Measurements from ENCODE around the gene NR4A3. TPM values are rescaled to one million over a fixed set of nuclear protein-coding genes. Genes with fewer than 3 reads are reported as not detected.

NR4A3 gene
- total RNA-seq, 2 experiments from 2014 or later = 0.13 to 0.74 TPM

- CTCF ChIA-PET (ENCODE audit: unreplicated experiment) = interaction anchor here (0.7 kb wide), 1 partner anchor 259 kb away, joined by 3 read pairs; no protein-coding TSS in a partner anchor
- POLR2A ChIA-PET = interaction anchor here (0.6 to 1.1 kb wide), 4 partner anchors 9 to 206 kb away, joined by 3 to 5 read pairs (median 3); no protein-coding TSS in a partner anchor
- H2AFZ ChIP-seq (ENCODE audit: low read length) = peak overlapping the region; percentile 27; the same call in 1 of the 2 replicates
- peak overlapping the region; percentile 98 for H3K4me2 ChIP-seq (ENCODE audit: low read length)
- H3K9me2 ChIP-seq (ENCODE audit: insufficient read depth, low read length) = no peaks in the 10 kb centered on the region
- H3K4me1 ChIP-seq (ENCODE audit: insufficient read depth, low read length, poor library complexity, severe bottlenecking) = peaks cover 35% of the 10 kb centered on the region
- no TSS peak for BruUV-seq (replicated peaks)
- TF ChIP-seq, protein P1, sequence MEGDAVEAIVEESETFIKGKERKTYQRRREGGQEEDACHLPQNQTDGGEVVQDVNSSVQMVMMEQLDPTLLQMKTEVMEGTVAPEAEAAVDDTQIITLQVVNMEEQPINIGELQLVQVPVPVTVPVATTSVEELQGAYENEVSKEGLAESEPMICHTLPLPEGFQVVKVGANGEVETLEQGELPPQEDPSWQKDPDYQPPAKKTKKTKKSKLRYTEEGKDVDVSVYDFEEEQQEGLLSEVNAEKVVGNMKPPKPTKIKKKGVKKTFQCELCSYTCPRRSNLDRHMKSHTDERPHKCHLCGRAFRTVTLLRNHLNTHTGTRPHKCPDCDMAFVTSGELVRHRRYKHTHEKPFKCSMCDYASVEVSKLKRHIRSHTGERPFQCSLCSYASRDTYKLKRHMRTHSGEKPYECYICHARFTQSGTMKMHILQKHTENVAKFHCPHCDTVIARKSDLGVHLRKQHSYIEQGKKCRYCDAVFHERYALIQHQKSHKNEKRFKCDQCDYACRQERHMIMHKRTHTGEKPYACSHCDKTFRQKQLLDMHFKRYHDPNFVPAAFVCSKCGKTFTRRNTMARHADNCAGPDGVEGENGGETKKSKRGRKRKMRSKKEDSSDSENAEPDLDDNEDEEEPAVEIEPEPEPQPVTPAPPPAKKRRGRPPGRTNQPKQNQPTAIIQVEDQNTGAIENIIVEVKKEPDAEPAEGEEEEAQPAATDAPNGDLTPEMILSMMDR (conservative IDR thresholded peaks at IDR 0.05; ENCODE audit: low read length) = peak; percentile 81
- TF ChIP-seq EZH2phosphoT487 (IDR thresholded peaks at IDR 0.05; ENCODE audit: borderline replicate concordance, low read depth, low read length) = no peak
- DNase-seq (ENCODE audit: low spot score) = peak; percentile 70
- intact Hi-C loops (cut with micrococcal nuclease; ENCODE audit: unreplicated experiment) = no loop called here
- H4K20me1 ChIP-seq (ENCODE audit: insufficient read depth, low read length) = no peaks in the 10 kb centered on the region
- peak overlapping the region; percentile 73 for H3K4me3 ChIP-seq (ENCODE audit: low read depth, low read length, poor library complexity, severe bottlenecking)
- no peaks in the 10 kb centered on the region for H3K36me3 ChIP-seq (ENCODE audit: insufficient read depth, low read length)
- no peaks in the 10 kb centered on the region for H3K79me2 ChIP-seq (ENCODE audit: insufficient read depth, low read depth, low read length)
- H3K27ac ChIP-seq (ENCODE audit: low read depth, low read length, poor library complexity, severe bottlenecking) = no peak overlapping the region
- H3K9me3 ChIP-seq (ENCODE audit: low read length) = no peaks in the 10 kb centered on the region
These were observed 2.9 kb downstream of the NR4A3 start for GRCh38 chr9:99824378-99825171.

DNA sequence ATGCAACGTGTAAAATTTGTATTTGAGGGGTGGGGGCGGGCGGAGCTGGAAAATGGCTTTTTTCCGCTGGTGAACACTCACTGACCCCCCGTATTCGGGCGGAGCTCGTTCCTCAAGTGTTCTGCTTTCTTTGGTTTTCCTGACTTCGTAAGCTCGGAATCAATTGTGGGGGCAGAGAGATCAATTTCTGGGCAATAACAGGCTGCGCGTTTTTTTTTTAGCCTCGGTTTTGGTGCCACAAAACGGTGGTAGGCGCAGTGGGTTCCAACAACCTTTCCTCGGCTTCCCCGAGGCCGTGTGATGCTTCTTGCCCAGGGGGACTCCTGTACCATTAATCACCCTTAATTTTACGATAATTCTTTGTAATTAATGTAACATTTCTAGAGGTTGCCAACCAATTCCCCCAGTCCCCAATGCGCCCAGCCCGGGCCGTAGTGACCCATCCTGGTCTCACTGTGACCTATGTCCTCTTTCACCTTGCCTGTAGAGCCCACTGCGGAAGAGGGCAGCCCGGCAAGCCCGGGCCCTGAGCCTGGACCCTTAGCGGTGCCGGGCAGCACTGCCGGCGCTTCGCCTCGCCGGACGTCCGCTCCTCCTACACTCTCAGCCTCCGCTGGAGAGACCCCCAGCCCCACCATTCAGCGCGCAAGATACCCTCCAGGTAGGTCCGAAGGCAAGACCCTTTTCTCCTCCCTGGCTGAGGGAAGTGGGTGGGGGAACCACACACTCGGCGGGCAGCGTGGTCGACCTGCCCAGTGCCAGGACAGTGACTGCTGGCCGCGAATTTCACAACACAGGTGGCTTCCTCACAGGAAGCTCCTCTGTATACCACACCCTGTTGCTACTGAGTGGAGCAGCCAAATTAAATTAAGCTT, 3.7 kb downstream of the NR4A3 start:
- Histone ChIP-seq H3K4me1 (ENCODE audit: insufficient read depth, low read length, poor library complexity, severe bottlenecking) (peaks cover 35% of the 10 kb centered on the region), H3K9me3 (ENCODE audit: low read length) (no peaks in the 10 kb centered on the region)

More for the DNA sequence above, 3.7 kb downstream of the NR4A3 start:
- no peaks in the 10 kb centered on the region for H3K9me2 ChIP-seq (ENCODE audit: insufficient read depth, low read length)
- H3K27ac ChIP-seq (ENCODE audit: low read depth, low read length, poor library complexity, severe bottlenecking) = no peak overlapping the region
- no peak for DNase-seq (ENCODE audit: low spot score)
- no peak for TF ChIP-seq EZH2phosphoT487 (IDR thresholded peaks at IDR 0.05; ENCODE audit: borderline replicate concordance, low read depth, low read length)
- TF ChIP-seq, protein P1 (conservative IDR thresholded peaks at IDR 0.05; ENCODE audit: low read length) = no peak
- intact Hi-C loops (cut with micrococcal nuclease; ENCODE audit: unreplicated experiment) = no loop called here
- H3K4me2 ChIP-seq (ENCODE audit: low read length) = peak overlapping the region; percentile 98
- H3K36me3 ChIP-seq (ENCODE audit: insufficient read depth, low read length) = no peaks in the 10 kb centered on the region
- H3K79me2 ChIP-seq (ENCODE audit: insufficient read depth, low read depth, low read length) = no peaks in the 10 kb centered on the region
- peak overlapping the region; percentile 73 for H3K4me3 ChIP-seq (ENCODE audit: low read depth, low read length, poor library complexity, severe bottlenecking)
- peak overlapping the region; percentile 27; the same call in 1 of the 2 replicates for H2AFZ ChIP-seq (ENCODE audit: low read length)
- POLR2A ChIA-PET = interaction anchor here (0.6 to 1.1 kb wide), 4 partner anchors 9 to 206 kb away, joined by 3 to 5 read pairs (median 3); no protein-coding TSS in a partner anchor
- no TSS peak for BruUV-seq (replicated peaks)
- CTCF ChIA-PET (ENCODE audit: unreplicated experiment) = interaction anchor here (0.7 kb wide), 1 partner anchor 258 kb away, joined by 3 read pairs; no protein-coding TSS in a partner anchor
- no peaks in the 10 kb centered on the region for H4K20me1 ChIP-seq (ENCODE audit: insufficient read depth, low read length)
